GM21447 (cell line): ENCODE data around the gene AGAP1.

Experiments used
- ATAC-seq: cut with Tn5 transposase; IDR thresholded peaks from one replicate; pipeline ENCODE4 v1.9.1; 2021; ENCODE audit not compliant: unreplicated experiment

Gene AGAP1

DNA sequence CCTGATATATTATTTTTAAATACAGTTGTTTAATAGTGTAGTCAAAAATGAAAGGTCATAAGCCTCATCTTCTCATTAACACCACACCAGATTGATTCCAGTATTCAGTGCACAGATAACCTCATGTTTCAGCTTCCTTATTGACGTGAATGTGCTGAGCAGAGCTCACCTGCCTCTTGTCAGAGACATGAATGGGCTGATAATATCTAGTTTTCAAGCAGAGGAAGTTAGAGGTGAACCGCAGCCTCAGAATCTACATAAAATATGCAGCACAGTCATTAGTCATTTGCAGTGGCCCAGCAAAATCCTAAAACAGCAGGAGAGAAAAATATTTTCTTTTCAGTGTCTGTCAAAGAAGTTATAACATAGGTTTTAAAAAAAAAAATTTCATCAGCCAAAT, 458.1 kb downstream of the AGAP1 start:
- ATAC-seq: no peak

- ATAC-seq: no peak
Observed at GRCh38 chr2:235952714-235953113, 458.9 kb downstream of the AGAP1 start.

DNA sequence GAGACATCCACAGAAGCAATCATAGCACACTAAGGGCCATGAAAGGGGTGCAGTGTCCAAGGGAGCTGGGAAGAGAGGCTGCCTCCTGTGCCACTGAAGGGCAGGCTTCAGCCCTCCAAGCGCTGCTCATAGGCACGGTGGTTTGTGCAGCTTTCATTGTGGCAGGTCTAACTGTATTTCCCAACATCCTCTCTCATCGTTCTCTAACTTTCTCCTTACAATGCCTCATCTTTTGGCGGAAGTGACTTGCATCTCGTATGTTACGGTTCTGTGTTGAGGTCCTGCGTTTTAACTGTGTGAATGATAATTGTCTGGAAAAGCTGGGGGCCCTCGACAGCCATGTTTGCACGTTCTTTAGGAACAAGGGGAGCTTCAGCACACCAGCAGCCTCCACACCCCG, 460.4 kb downstream of the AGAP1 start:
- no peak for ATAC-seq

DNA sequence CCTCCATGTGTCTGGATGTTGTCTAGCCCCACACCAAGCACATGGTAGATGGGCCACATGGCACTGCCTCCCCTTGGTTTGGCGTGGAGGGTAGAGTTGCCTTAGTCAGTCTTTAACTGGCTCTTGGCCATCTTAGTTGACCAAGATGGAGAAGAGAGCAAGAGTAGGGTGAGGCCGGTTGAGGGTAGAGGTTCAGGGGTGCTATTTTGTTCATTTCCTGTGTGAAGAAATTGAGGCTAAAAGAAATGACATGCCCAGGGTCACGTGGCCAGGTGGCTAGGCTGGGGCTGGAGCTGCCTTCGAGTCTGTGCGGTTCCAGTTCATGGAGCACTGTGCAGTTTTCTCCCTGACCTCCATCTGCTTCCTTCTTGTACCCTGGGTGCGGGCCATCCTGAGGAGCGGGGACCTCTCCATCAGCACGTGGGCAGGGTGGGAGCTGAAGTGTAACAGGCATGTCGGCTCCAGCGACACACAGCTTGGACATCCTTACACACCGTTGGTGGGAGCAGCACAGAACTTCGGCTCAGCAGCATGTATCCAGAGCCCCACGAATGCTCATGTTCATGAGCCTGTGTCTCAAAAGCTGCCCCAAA, 461.1 kb downstream of the AGAP1 start:
- ATAC-seq: no peak

DNA sequence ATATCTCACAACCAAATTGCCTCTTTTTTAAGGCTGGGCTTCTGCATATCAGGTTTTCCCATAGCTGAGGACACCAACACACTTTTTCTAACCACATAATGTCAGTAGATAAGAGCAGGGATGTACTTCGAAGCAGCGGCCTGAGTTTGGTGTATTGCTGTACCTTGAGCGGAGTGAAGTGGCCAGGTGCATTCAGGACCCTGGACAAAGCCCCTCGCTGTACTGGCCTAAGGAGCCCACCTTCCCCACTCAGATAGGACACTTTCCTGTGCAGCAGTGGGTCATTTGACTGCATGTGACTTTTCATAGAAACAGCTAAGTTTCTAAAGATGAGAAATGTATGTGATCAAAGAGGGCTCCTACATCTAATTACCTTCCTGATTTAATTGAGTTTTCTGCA, 461.8 kb downstream of the AGAP1 start:
- ATAC-seq: no peak

DNA sequence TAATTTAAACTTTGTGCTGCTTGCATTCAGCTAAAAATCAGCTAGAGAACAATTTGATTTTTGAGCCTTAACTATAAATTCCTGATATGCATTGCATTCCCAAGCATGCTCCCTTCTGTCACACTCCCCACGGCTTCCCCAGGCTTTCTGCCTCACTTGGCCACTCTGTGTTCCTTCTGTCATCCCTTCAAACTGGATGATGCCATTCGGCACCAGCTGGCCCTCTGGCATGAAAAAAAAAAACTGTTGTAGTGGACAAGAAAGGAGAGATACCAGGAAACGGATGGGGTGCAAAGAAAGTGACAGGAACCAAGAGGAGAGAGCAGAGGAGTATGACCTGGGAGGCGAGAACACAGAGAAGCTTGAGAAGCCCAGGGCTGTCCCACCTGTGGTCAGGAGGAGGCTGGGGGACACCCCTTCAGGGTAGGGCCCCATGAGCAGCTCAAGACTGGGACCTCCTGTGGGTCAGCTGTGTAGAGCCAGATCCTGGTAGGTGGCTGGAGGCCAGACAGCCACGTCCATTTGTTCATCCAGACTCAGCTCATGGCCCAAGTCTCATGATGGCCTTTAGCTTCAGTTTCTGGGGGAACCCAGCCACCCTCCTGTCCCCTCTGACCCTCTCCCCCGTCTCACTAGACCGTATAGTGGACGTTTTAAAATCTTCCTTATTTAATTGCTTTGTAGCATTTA, 462.6 kb downstream of the AGAP1 start:
- ATAC-seq: no peak

- no peak for ATAC-seq
Observed at GRCh38 chr2:235957251-235957650, 463.4 kb downstream of the AGAP1 start.

DNA sequence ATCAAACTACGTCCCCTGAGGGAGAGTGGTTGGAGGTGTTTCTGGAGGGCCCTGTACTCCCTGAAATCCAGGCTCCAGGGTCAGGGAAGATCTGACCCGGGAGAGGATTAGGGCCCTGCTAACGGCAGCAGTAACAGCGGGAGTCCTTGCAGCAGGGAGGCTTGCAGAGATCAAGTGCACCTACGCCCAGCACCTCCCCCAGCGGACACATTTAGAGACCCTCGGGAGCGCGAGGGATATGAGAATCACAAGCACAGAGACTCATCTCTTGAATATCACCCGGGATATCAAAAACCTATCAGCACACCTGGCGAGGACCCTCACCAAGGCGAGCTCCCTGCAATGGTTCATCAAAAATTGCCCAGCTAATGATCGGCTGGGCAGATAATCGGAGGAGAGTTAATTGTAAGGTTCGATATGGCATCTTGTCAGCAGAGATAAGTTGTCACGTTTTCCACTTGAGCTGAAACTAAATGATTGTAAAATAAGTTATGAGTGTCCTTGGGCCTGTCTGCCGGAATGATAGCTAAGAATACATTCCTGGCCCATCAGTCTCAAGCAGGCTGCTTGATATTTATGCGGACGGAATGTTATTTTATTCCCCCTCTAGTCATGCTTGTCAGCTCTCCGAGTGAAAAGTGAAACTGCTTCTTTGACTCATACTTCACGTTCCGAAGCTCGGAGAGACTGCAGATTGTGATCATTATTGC, 464.5 kb downstream of the AGAP1 start:
- no peak for ATAC-seq

GRCh38 chr2:235958931-235959410, 465.1 kb downstream of the AGAP1 start:
- ATAC-seq: no peak

GRCh38 chr2:235960011-235960715, 466.3 kb downstream of the AGAP1 start:
- no peak for ATAC-seq

- no peak for ATAC-seq
Observed at GRCh38 chr2:235960716-235961640, 467.1 kb downstream of the AGAP1 start.

DNA sequence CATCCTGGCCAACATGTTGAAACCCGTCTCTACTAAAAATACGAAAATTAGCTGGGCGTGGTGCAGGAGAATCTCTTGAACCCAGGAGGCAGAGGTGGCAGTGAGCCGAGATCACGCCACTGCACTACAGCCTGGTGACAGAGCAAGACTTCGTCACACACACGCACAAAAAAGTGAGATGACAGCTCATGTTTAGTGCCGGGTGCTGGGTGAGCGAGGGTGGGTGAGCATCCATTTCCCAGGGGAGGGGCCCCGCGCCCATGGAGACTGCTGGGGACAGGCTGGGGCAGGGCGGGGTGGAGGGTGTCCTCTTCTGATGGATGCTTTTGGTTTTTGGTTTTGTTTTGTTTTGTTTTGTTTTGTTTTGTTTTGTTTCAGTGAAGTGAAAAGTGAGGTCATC, 467.9 kb downstream of the AGAP1 start:
- no peak for ATAC-seq

- ATAC-seq: no peak
Observed at GRCh38 chr2:235963853-235964577, 470.2 kb downstream of the AGAP1 start.

GRCh38 chr2:235964787-235965390, 471.0 kb downstream of the AGAP1 start:
- ATAC-seq: no peak

- ATAC-seq: no peak
Observed at GRCh38 chr2:235966396-235966795, 472.6 kb downstream of the AGAP1 start.

DNA sequence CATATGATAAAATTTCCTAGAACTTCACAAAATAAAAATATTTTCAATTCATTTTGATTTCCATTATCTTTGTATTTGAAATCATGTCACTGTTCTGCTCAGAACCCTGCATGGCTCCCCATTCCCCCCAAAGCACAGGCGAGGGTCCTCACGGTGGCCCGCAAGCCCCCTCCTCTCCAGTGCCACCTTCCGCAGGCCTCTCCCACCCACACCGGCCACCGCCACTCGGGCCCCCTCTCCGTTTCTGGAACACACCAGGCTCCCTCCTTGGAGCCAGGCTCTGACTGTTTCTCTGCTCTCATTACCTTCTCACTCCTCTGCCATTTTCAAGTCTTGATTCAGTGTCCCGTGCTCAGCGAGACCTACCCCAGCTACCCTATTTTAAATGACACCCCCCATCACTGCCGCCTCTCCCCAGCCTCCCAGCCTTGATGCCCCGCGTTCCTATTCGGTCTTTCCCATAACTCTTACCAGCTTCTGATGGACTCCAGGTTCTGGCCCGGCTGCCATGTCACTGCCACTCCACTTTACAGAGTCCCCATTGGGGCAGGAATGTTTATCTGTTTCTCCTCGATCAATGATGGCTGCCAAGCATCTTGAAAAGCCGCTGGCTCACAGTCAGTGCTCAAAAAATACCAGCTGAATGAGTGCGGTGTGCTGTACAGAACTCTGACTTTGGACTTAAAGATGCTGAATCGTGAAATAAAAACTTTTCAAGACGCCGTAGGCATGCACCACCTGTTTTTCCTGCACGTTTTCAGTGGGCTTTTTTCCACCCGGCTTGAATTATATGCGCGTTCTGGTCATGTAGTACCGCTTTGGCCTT, 473.3 kb downstream of the AGAP1 start:
- no peak for ATAC-seq

DNA sequence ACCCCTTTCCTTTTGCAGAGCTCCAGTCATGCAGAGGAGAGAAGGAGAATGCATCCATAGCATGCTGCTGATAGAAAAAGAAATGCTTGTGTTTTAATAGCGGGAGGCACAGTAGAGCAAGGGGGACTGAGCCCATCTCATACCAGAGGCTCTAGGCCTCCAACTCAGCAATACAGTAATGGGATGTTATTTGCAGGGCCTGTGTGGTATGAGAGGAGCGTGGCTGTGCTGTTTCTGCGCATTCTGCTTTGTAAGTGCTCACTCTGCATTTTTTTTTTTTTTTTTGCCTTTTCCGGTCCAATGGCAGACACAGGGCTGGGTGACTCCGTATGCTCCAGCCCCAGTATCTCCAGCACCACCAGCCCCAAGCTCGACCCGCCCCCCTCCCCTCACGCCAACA, 474.3 kb downstream of the AGAP1 start:
- no peak for ATAC-seq

DNA sequence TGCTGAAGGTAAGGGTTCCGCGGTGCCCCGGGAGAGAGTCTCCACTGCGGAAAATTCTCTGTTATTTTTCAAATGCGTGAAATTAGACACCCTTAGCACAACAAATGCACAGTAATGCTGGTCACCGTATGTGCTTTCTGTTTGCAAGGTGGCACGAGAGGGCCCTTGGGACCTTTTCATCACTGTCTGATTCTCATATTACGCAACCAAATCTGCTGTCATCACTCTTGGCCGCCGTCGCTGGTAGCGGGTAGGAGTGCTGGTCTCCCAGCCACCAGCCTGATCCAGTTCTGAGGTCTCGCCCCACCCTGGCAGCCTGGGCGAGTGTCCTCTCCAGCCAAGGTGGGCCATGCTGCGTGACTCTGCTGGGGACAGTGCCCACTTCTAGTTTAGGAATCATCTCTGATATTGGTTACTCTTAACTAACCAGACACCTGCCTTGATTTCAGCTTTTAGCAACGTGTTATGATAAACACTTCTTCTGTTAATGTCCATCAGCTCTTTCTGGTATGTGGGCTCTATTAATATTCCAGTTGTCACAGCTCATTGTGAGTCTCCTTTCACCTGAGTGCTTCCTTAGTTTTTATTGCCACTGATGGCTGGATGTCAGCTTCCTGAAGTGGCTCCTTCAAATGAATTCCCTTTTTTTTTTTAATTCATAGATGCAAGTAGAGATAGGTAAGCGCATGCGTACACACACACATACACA, 474.9 kb downstream of the AGAP1 start:
- ATAC-seq: no peak
